Measurements from ENCODE around the gene ARPP19. TPM values are rescaled to one million over a fixed set of nuclear protein-coding genes. Genes with fewer than 3 reads are reported as not detected.

The ARPP19 gene
- total and polyA plus RNA-seq, 2 experiments from 2014 or later = 78.3 to 192 TPM

- H3K4me1 Mint-ChIP-seq = peaks cover 20% of the 10 kb centered on the region
- Histone ChIP-seq H3K4me1 (ENCODE audit: insufficient read depth) (peaks cover 19% of the 10 kb centered on the region), H3K9me2 (ENCODE audit: insufficient read depth) (no peaks in the 10 kb centered on the region), H3K27ac (ENCODE audit: low read depth) (no peak overlapping the region), H3F3A (replicated peaks; ENCODE audit: low read depth) (peaks cover 24% of the 10 kb centered on the region), H4K20me1 (replicated peaks; ENCODE audit: insufficient read depth) (peaks cover 5% of the 10 kb centered on the region), H3K4me3 (peak overlapping the region; percentile 93), H3K27me3 (ENCODE audit: insufficient read depth) (peaks cover 50% of the 10 kb centered on the region), H2AFZ (peak overlapping the region; percentile 92), H3K4me2 (peak overlapping the region; percentile 94), H3K36me3 (ENCODE audit: insufficient read depth) (no peaks in the 10 kb centered on the region), H3K79me2 (replicated peaks; ENCODE audit: insufficient read depth) (peaks cover 43% of the 10 kb centered on the region)
- H3K36me3 Mint-ChIP-seq (ENCODE audit: low read depth) = no peaks in the 10 kb centered on the region; the same call in 2 of the 3 replicates
- peak overlapping the region; percentile 94 for H3K4me3 Mint-ChIP-seq
- H3K27me3 Mint-ChIP-seq (ENCODE audit: insufficient read depth, low read depth, poor library complexity) = peaks cover 39% of the 10 kb centered on the region
- H3K27ac Mint-ChIP-seq = no peak overlapping the region
- H3K9me3 Mint-ChIP-seq = no peaks in the 10 kb centered on the region
- DNase-seq (ENCODE audit: low spot score) = peak; percentile 45
- TF ChIP-seq STAT1 (IDR thresholded peaks at IDR 0.05; ENCODE audit: unreplicated experiment) (no peak), REST (IDR thresholded peaks at IDR 0.05; ENCODE audit: unreplicated experiment) (no peak), JUNB (IDR thresholded peaks at IDR 0.05; ENCODE audit: unreplicated experiment) (no peak), EZH2 (IDR thresholded peaks at IDR 0.05; ENCODE audit: low read depth, unreplicated experiment) (no peak)
- peak; percentile 11 for ATAC-seq
These were observed 40.8 kb downstream of the ARPP19 start for GRCh38 chr15:52527911-52528563.

GRCh38 chr15:52527196-52527910 lies 41.5 kb downstream of the ARPP19 start:
- Histone ChIP-seq H3K4me1 (ENCODE audit: insufficient read depth) (peaks cover 24% of the 10 kb centered on the region), H2AFZ (no peak overlapping the region), H3K27ac (ENCODE audit: low read depth) (no peak overlapping the region), H3K9me2 (ENCODE audit: insufficient read depth) (no peaks in the 10 kb centered on the region), H4K20me1 (replicated peaks; ENCODE audit: insufficient read depth) (peaks cover 5% of the 10 kb centered on the region), H3K4me3 (peak overlapping the region; percentile 93), H3K79me2 (replicated peaks; ENCODE audit: insufficient read depth) (peaks cover 46% of the 10 kb centered on the region), H3K4me2 (peak overlapping the region; percentile 94), H3F3A (replicated peaks; ENCODE audit: low read depth) (peaks cover 24% of the 10 kb centered on the region), H3K36me3 (ENCODE audit: insufficient read depth) (no peaks in the 10 kb centered on the region), H3K27me3 (ENCODE audit: insufficient read depth) (peaks cover 47% of the 10 kb centered on the region)
- Mint-ChIP-seq H3K9me3 (no peaks in the 10 kb centered on the region), H3K36me3 (ENCODE audit: low read depth) (no peaks in the 10 kb centered on the region; the same call in 2 of the 3 replicates), H3K4me1 (peaks cover 26% of the 10 kb centered on the region), H3K4me3 (peak overlapping the region; percentile 94), H3K27ac (no peak overlapping the region), H3K27me3 (ENCODE audit: insufficient read depth, low read depth, poor library complexity) (peaks cover 39% of the 10 kb centered on the region)
- no peak for DNase-seq (ENCODE audit: low spot score)
- ATAC-seq = no peak
- TF ChIP-seq NANOG (IDR thresholded peaks at IDR 0.05; ENCODE audit: borderline replicate concordance) = no peak
- TF ChIP-seq POLR2AphosphoS5 (IDR thresholded peaks at IDR 0.05; ENCODE audit: low read depth) = no peak
- no peak for TF ChIP-seq EZH2 (IDR thresholded peaks at IDR 0.05; ENCODE audit: low read depth, unreplicated experiment)
- TF ChIP-seq ZNF462 (CRISPR knock-in tag; IDR thresholded peaks at IDR 0.05) = no peak
- TF ChIP-seq STAT1 (IDR thresholded peaks at IDR 0.05; ENCODE audit: unreplicated experiment) = no peak
- no peak for TF ChIP-seq EZH2phosphoT487 (IDR thresholded peaks at IDR 0.05; ENCODE audit: unreplicated experiment)
- no peak for TF ChIP-seq CREB1 (CRISPR knock-in tag; IDR thresholded peaks at IDR 0.05; ENCODE audit: low read depth)

All from GM23338 (cell line).